Liver (tissue), 3 donors: Measurements from ENCODE around the gene KLF13.

Experiments used
- CTCF ChIP-seq: fragments of 150-350 bp; IDR thresholded peaks from 2 replicates; pipeline ENCODE4 v1.5.1; 2017; ENCODE audit warnings: improper control_type of control experiment, low read depth, low read length; ENCODE audit not compliant: missing input control
- EGR1 ChIP-seq, 2 donors: IDR thresholded peaks; 2 replicates each; pipeline ENCODE4 v1.6.1; 2016 to 2018; ENCODE audit warnings: antibody characterized with exemption in 2 of 2, low read depth in 2 of 2
- FOXA1 ChIP-seq: IDR thresholded peaks from 2 replicates; pipeline ENCODE4 v1.6.1; 2016; ENCODE audit warnings: antibody characterized with exemption
- JUND ChIP-seq, 2 donors: IDR thresholded peaks; 2 replicates each; pipeline ENCODE4 v1.6.1; 2016; ENCODE audit warnings: antibody characterized with exemption in 2 of 2
- MAX ChIP-seq: IDR thresholded peaks from 2 replicates; pipeline ENCODE4 v1.6.1; 2016; ENCODE audit warnings: antibody characterized with exemption
- TAF1 ChIP-seq: conservative IDR thresholded peaks from 2 replicates; pipeline ENCODE4 v1.6.1; 2016; ENCODE audit warnings: antibody characterized with exemption, mild to moderate bottlenecking
- donor health status: healthy.
- donor health status: healthy.

GRCh38 chr15:31293655-31294054 is 33.0 kb upstream of the KLF13 start:
- TF ChIP-seq CTCF (no peak), FOXA1 (no peak), EGR1 (IDR thresholded peaks at IDR 0.05; ENCODE audit: low read depth in 2 of 2) (no peak), TAF1 (no peak), JUND (IDR thresholded peaks at IDR 0.05) (no peak), MAX (no peak)
